WTC11 (cell line): ENCODE data around the gene C20orf204. TPM values are rescaled to one million over a fixed set of nuclear protein-coding genes. Genes with fewer than 3 reads are reported as not detected.

ENCODE experiments used
- ATAC-seq: fragments of 200-7000 bp; cut with Tn5 transposase; 2 replicates; pipeline ENCODE4 v1.10.0; 2021; ENCODE audit warnings: mild to moderate bottlenecking, moderate library complexity
- CTCF ChIA-PET: fragments of 300-600 bp; sonication (Branson Sonifier 250); formaldehyde crosslinking; loops from one replicate; lab custom pipeline; 2021; ENCODE audit warnings: antibody characterized with exemption; lab: Charles Lee
- POLR2A ChIA-PET: fragments of 350-600 bp; sonication (Branson Sonifier 250); formaldehyde crosslinking; loops from one replicate; lab custom pipeline; 2021; ENCODE audit warnings: antibody characterized with exemption; lab: Charles Lee
- DNase-seq: peaks from one replicate; pipeline ENCODE4 v3.0.0; 2021; ENCODE audit warnings: low spot score
- H3K27ac Mint-ChIP-seq: 2 replicates; pipeline ENCODE4 v1.8.0; 2021; ENCODE audit warnings: mixed read lengths
- H3K27me3 Mint-ChIP-seq: 2 replicates; pipeline ENCODE4 v1.8.0; 2021; ENCODE audit warnings: low read depth, mild to moderate bottlenecking, moderate library complexity, mixed read lengths
- H3K36me3 Mint-ChIP-seq: 2 replicates; pipeline ENCODE4 v1.8.0; 2021; ENCODE audit warnings: mixed read lengths
- H3K4me1 Mint-ChIP-seq: 2 replicates; pipeline ENCODE4 v1.8.0; 2022; ENCODE audit warnings: mixed read lengths
- H3K4me3 Mint-ChIP-seq: 2 replicates; pipeline ENCODE4 v1.8.0; 2021; ENCODE audit warnings: mild to moderate bottlenecking, moderate library complexity, mixed read lengths
- H3K9me3 Mint-ChIP-seq: 2 replicates; pipeline ENCODE4 v1.8.0; 2021; ENCODE audit warnings: mixed read lengths
- ARID4B ChIP-seq: sonication (generic); formaldehyde crosslinking; IDR thresholded peaks from 2 replicates; pipeline ENCODE4 v1.8.0; 2023; ENCODE audit warnings: missing genetic modification reagents, mild to moderate bottlenecking, borderline replicate concordance
- ATF6 ChIP-seq: sonication (generic); formaldehyde crosslinking; IDR thresholded peaks from 2 replicates; pipeline ENCODE4 v1.8.1; 2023; ENCODE audit warnings: mild to moderate bottlenecking, missing genetic modification reagents
- ESRRA ChIP-seq: sonication (generic); formaldehyde crosslinking; IDR thresholded peaks from 2 replicates; pipeline ENCODE4 v1.8.1; 2022; ENCODE audit warnings: mild to moderate bottlenecking, missing genetic modification reagents, borderline replicate concordance
- FOXJ3 ChIP-seq: sonication (generic); formaldehyde crosslinking; IDR thresholded peaks from 2 replicates; pipeline ENCODE4 v1.9.0; 2021; ENCODE audit warnings: missing genetic modification reagents, mild to moderate bottlenecking, borderline replicate concordance
- FOXK1 ChIP-seq: sonication (generic); formaldehyde crosslinking; IDR thresholded peaks from 2 replicates; pipeline ENCODE4 v1.8.0; 2022; ENCODE audit warnings: mild to moderate bottlenecking, moderate library complexity, missing genetic modification reagents
- IRF2 ChIP-seq: sonication (generic); formaldehyde crosslinking; IDR thresholded peaks from 2 replicates; pipeline ENCODE4 v1.8.0; 2022; ENCODE audit warnings: low read depth, missing genetic modification reagents, borderline replicate concordance
- JAZF1 ChIP-seq: fragments of 250-450 bp; sonication (Bioruptor Pico); IDR thresholded peaks from 2 replicates; pipeline ENCODE4 v1.9.0; 2021; ENCODE audit warnings: moderate library complexity, mild to moderate bottlenecking, inconsistent platforms
- KAT7 ChIP-seq: sonication (generic); formaldehyde crosslinking; IDR thresholded peaks from 2 replicates; pipeline ENCODE4 v1.8.1; 2023; ENCODE audit warnings: missing genetic modification reagents, mild to moderate bottlenecking, borderline replicate concordance
- NFATC4 ChIP-seq: fragments of 250-450 bp; sonication (Bioruptor Pico); IDR thresholded peaks from 2 replicates; pipeline ENCODE4 v1.9.0; 2021; ENCODE audit warnings: mild to moderate bottlenecking
- NR1H2 ChIP-seq: sonication (generic); formaldehyde crosslinking; IDR thresholded peaks from 2 replicates; pipeline ENCODE4 v1.9.0; 2021; ENCODE audit warnings: mild to moderate bottlenecking, moderate library complexity, missing genetic modification reagents
- RORB ChIP-seq: fragments of 250-450 bp; sonication (Bioruptor Pico); IDR thresholded peaks from 2 replicates; pipeline ENCODE4 v1.9.0; 2021; ENCODE audit warnings: mild to moderate bottlenecking
- SMAD3 ChIP-seq: sonication (generic); formaldehyde crosslinking; IDR thresholded peaks from 2 replicates; pipeline ENCODE4 v1.8.0; 2022; ENCODE audit warnings: missing genetic modification reagents, mild to moderate bottlenecking, borderline replicate concordance
- TEAD1 ChIP-seq: sonication (generic); formaldehyde crosslinking; IDR thresholded peaks from 2 replicates; pipeline ENCODE4 v1.8.0; 2022; ENCODE audit warnings: mild to moderate bottlenecking, missing genetic modification reagents
- ZNF232 ChIP-seq: sonication (generic); formaldehyde crosslinking; IDR thresholded peaks from 2 replicates; pipeline ENCODE4 v1.8.0; 2022; ENCODE audit warnings: mild to moderate bottlenecking, missing genetic modification reagents
- ZNF317 ChIP-seq: sonication (generic); formaldehyde crosslinking; IDR thresholded peaks from 2 replicates; pipeline ENCODE4 v1.8.1; 2023; ENCODE audit warnings: low read depth, mild to moderate bottlenecking, moderate library complexity, missing genetic modification reagents, borderline replicate concordance
- ZNF671 ChIP-seq: fragments of 250-450 bp; sonication (Bioruptor Pico); IDR thresholded peaks from 2 replicates; pipeline ENCODE4 v1.8.0; 2021; ENCODE audit warnings: mild to moderate bottlenecking
- total RNA-seq: library from RNA; stranded (reverse); gene quantifications from 3 replicates; pipeline ENCODE4 v1.2.3, GENCODE V29; 2021
- TF ChIP-seq, protein P1 (sequence below): sonication (generic); formaldehyde crosslinking; IDR thresholded peaks from 2 replicates; pipeline ENCODE4 v1.8.0; 2023; ENCODE audit warnings: missing genetic modification reagents
- TF ChIP-seq, protein P2 (sequence below): fragments of 250-450 bp; sonication (Bioruptor Pico); IDR thresholded peaks from 2 replicates; pipeline ENCODE4 v1.9.0; 2021; ENCODE audit warnings: mild to moderate bottlenecking
- TF ChIP-seq, protein P3 (sequence below): sonication (generic); formaldehyde crosslinking; conservative IDR thresholded peaks from 2 replicates; pipeline ENCODE4 v1.8.1; 2022; ENCODE audit warnings: mild to moderate bottlenecking, missing genetic modification reagents
- TF ChIP-seq, protein P4 (sequence below): fragments of 250-450 bp; sonication (Bioruptor Pico); conservative IDR thresholded peaks from 2 replicates; pipeline ENCODE4 v1.9.0; 2021; ENCODE audit warnings: mild to moderate bottlenecking

Gene C20orf204
- total RNA-seq, 1 experiment from 2014 or later = 2.1 TPM

DNA sequence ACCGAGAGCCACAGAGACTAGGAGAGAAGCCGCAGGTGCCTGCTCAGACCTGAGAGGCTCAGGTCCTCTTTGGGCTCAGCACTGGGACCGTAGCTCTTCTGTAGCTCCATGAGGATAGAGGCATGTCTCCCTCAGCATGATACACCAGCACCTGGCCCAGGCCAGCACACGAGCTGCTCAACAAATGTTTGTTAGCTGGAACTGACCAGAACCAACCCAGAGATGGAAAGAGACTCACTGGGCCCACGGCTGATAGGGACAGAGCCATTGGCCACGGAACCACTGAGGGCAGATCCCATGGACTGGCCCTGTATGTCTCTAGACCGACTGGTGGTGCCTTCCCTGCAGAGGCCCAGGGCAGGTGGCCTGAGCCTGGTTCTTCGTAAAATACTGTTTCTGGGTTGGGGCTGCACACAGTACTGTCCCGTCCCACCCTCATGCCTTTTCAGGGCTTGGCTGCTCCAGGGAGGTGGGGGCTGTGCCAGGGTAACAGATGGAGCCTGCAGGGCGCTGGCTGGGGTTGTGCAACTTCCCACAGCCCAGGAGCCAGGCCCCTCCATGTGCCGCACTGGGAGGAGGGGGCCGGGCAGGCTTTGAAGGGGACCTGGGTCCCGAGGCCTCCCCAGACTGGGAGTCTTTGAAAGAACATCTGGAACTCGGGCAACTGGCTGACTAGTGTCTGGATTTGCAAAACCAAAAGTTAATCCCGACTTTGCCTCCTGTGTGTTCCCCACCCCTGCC, 5.2 kb downstream of the C20orf204 start (continued):
- TF ChIP-seq, protein P1, sequence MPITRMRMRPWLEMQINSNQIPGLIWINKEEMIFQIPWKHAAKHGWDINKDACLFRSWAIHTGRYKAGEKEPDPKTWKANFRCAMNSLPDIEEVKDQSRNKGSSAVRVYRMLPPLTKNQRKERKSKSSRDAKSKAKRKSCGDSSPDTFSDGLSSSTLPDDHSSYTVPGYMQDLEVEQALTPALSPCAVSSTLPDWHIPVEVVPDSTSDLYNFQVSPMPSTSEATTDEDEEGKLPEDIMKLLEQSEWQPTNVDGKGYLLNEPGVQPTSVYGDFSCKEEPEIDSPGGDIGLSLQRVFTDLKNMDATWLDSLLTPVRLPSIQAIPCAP = no peak
- TF ChIP-seq IRF2 (no peak), ESRRA (CRISPR knock-in tag) (no peak), JAZF1 (CRISPR knock-in tag) (no peak), RORB (CRISPR knock-in tag) (no peak), NFATC4 (CRISPR knock-in tag) (no peak)
- TF ChIP-seq, protein P2, sequence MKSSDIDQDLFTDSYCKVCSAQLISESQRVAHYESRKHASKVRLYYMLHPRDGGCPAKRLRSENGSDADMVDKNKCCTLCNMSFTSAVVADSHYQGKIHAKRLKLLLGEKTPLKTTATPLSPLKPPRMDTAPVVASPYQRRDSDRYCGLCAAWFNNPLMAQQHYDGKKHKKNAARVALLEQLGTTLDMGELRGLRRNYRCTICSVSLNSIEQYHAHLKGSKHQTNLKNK (CRISPR knock-in tag) = no peak

- H3K4me1 Mint-ChIP-seq = peaks cover 34% of the 10 kb centered on the region
- TF ChIP-seq, protein P3, sequence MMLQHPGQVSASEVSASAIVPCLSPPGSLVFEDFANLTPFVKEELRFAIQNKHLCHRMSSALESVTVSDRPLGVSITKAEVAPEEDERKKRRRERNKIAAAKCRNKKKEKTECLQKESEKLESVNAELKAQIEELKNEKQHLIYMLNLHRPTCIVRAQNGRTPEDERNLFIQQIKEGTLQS (CRISPR knock-in tag) = no peak
- TF ChIP-seq KAT7 (CRISPR knock-in tag) (no peak), NR1H2 (CRISPR knock-in tag) (no peak), ZNF671 (no peak), ARID4B (CRISPR knock-in tag) (no peak), FOXK1 (CRISPR knock-in tag) (no peak), SMAD3 (CRISPR knock-in tag) (no peak), ATF6 (no peak), ZNF232 (CRISPR knock-in tag) (no peak), TEAD1 (CRISPR knock-in tag) (no peak), ZNF317 (CRISPR knock-in tag) (no peak), FOXJ3 (no peak)
- TF ChIP-seq, protein P4, sequence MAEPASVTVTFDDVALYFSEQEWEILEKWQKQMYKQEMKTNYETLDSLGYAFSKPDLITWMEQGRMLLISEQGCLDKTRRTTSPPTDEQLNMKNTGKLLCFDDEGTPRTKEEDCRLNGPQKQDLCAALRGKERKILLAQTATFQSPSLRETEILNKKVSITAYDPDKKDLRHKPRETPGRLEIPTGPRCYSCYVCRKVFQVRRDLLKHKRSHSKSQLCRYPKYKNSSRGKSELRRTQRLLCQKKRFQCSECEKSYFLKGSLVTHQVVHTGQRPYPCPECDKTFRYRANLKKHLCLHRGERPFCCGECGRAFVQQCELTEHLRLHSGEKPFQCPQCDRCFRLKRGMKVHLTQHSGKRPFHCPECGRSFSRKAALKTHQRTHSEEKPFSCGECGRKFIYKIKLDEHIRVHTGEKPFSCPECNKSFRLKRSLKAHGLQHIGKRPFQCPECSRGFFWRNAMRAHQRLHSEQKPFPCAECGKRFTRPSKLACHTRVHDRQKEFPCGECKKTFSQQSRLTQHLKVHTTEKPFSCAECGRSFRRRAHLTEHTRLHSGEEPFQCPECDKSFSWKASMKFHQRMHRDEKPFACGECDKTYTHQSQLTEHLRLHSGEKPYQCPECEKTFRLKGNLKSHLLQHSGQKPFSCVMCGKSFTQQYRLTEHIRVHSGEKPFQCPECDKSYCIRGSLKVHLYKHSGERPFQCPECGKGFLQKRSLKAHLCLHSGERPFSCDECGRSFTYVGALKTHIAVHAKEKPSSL (CRISPR knock-in tag) = no peak
- TF ChIP-seq, all 79 proteins: peak for 0
- Mint-ChIP-seq H3K27me3 (peaks cover 71% of the 10 kb centered on the region), H3K36me3 (no peaks in the 10 kb centered on the region), H3K27ac (no peak overlapping the region), H3K9me3 (no peaks in the 10 kb centered on the region), H3K4me3 (peak overlapping the region; percentile 62)
- ChIA-PET CTCF (interaction anchor here (0.7 to 5.0 kb wide), 3 partner anchors 11 to 61 kb away, joined by 3 to 53 read pairs (median 9); partner anchors contain the start of gene PRPF6), POLR2A (no interaction called here)
- ATAC-seq = no peak
- DNase-seq = no peak
Observed at GRCh38 chr20:64041781-64042053, 5.7 kb downstream of the C20orf204 start.
